Heart right ventricle (tissue), 16 donors: Measurements from ENCODE around the gene HOXB4. TPM values are rescaled to one million over a fixed set of nuclear protein-coding genes. Genes with fewer than 3 reads are reported as not detected.

Source experiments
- ATAC-seq, 8 donors: fragments of 200-7000 bp; cut with Tn5 transposase; one replicate each; pipeline ENCODE4 v1.9.1; 2020; ENCODE audit warnings: mild to moderate bottlenecking in 8 of 8, moderate library complexity in 8 of 8, moderate number of reproducible peaks in 1 of 8
- DNase-seq, 2 donors: peaks; one replicate each; pipeline ENCODE4 v3.0.0-alpha.2; 2020
- H3K27ac ChIP-seq, 10 donors: fragments of 200-600 bp; sonication (generic) in 2 of 10; one replicate each; pipeline versions ENCODE4 v1.5.0 to v1.8.0; 2020 to 2022; ENCODE audit warnings: mild to moderate bottlenecking in 3 of 10
- H3K27me3 ChIP-seq, 7 donors: fragments of 200-600 bp; one replicate each; pipeline ENCODE4 v1.8.0; 2021 to 2022; ENCODE audit warnings: mild to moderate bottlenecking in 2 of 7
- H3K36me3 ChIP-seq, 9 donors: fragments of 200-600 bp; sonication (generic) in 1 of 9; one replicate each; pipeline versions ENCODE4 v1.5.0 to v1.8.0; 2020 to 2022; ENCODE audit warnings: mild to moderate bottlenecking in 2 of 9
- H3K4me1 ChIP-seq, 9 donors: fragments of 200-600 bp; sonication (generic) in 1 of 9; one replicate each; pipeline versions ENCODE4 v1.5.0 to v1.8.0; 2020 to 2022; ENCODE audit warnings: mild to moderate bottlenecking in 4 of 9
- H3K4me3 ChIP-seq, 10 donors: fragments of 200-600 bp; sonication (generic) in 2 of 10; one replicate each; pipeline versions ENCODE4 v1.5.0 to v1.8.0; 2020 to 2022; ENCODE audit warnings: mild to moderate bottlenecking in 7 of 10, moderate library complexity in 2 of 10
- H3K9me3 ChIP-seq, 11 donors: fragments of 200-600 bp in 10 of 11; sonication (generic) in 2 of 11; one replicate each; pipeline versions ENCODE4 v1.5.0 to v1.8.0; 2013 to 2022; ENCODE audit warnings: mild to moderate bottlenecking in 2 of 11, control low read depth in 1 of 11, moderate library complexity in 1 of 11
- CTCF ChIP-seq, 9 donors: fragments of 200-600 bp; sonication (generic) in 2 of 9; IDR thresholded peaks; one replicate each; pipeline versions ENCODE4 v1.5.0 to v1.8.0; 2021 to 2022; ENCODE audit warnings: antibody characterized with exemption in 9 of 9, mild to moderate bottlenecking in 5 of 9, moderate library complexity in 1 of 9
- WGBS, 2 donors: extraction: QIAGEN DNeasy Blood & Tissue Kit; methylation state at CpG; one replicate each; pipeline ENCODE4 v1.1.7; 2013; ENCODE audit warnings: inconsistent platforms in 1 of 2; 5-methylcytosine and 5-hydroxymethylcytosine counted together
- intact Hi-C, 10 donors: fragments of 100-400 bp; cut with DNase I; formaldehyde crosslinking; loops; one replicate each; pipeline versions ENCODE4 v1.11.1 to v1.14.2; 2022
- polyA plus RNA-seq, 2 donors: library from polyadenylated mRNA; stranded (reverse); fragments of 200-250 nt; gene quantifications; one replicate each; pipeline ENCODE4 v1.2.3, GENCODE V29; 2013
- total RNA-seq, 10 donors: library from RNA; stranded (reverse); fragmentation: NEBNext Ultra II Directional in 3 of 10; extraction: Animal tissue kit (Norgen Biotek cat#: 25700) in 3 of 10; gene quantifications; one replicate each; pipeline versions ENCODE4 v1.2.1 to v1.2.4, GENCODE V29; 2021 to 2023
- donor health status: Arrhythmogenic right ventricular cardiomyopathy.
- donor health status: ischemic (EF 13 %, LVEDD 7.1; RV severe dilation, severe dysfunction).
- donor health status: healthy with polysubstance abuse.
- donor health status: DM: no; HTN: yes; CAD: no.
- donor health status: DM: no; HTN: no; CAD: no.
- donor health status: ischemic (EF 25% LVEDD 6.9; RV normal size, moderate dysfunction).
- donor health status: ischemic (EF 25% LVEDD 5.7; RV mildly dilated, moderate dysfunction).
- donor health status: healthy.
- donor health status: DM: yes; HTN: yes; CAD: no.
- donor health status: Ischemic cardiomyopathy.
- donor health status: ischemic (EF 35%, LVEDD 5.7; RV mildly dilated, moderate dysfunction).
- donor health status: nonischemic (EF 11% LVEDD 7.7; RV severe dilation, severe dysfunction).
- donor health status: DM: yes; HTN: yes; CAD: no.
- donor health status: PGD.
- donor health status: ischemic (EF 29% LVEDD 5.4; RV normal size, mild dysfunction).
- donor health status: nonischemic (EF 23%, LVEDD 6.1; RV moderate dilation, normal function).

The HOXB4 gene
- total and polyA plus RNA-seq, 12 donors = 0.14 to 1.6 (median 0.32) TPM; not detected in 1

GRCh38 chr17:48600244-48601098 lies 22.3 kb upstream of the HOXB4 start:
- 13 to 27% methylated on average over 17 of the region's 17 CpGs for WGBS, 2 donors
- DNase-seq (no peak), ATAC-seq (no peak)
- H3K27ac ChIP-seq = no peak overlapping the region
- peaks cover 0 to 8% (median 0%) of the 10 kb centered on the region in 11 donors for H3K9me3 ChIP-seq
- intact Hi-C loops = no loop called here
- H3K27me3 ChIP-seq = peaks cover 67 to 100% (median 98%) of the 10 kb centered on the region in 7 donors
- H3K4me3 ChIP-seq = no peak overlapping the region
- no peak for TF ChIP-seq CTCF (IDR thresholded peaks at IDR 0.05)
- peaks cover 3 to 38% (median 19%) of the 10 kb centered on the region in 9 donors for H3K4me1 ChIP-seq
- no peaks in the 10 kb centered on the region for H3K36me3 ChIP-seq

- no peak overlapping the region for H3K27ac ChIP-seq
- no peak for DNase-seq
- no peak overlapping the region for H3K4me3 ChIP-seq
- intact Hi-C loops = loop anchor here in 3 of 10 donors (10.0 kb wide), 2 partner anchors 255 to 265 kb away; no protein-coding TSS in a partner anchor
- 32 to 42% methylated on average over 5 of the region's 5 CpGs for WGBS, 2 donors
- no peak for ATAC-seq
- H3K27me3 ChIP-seq = peaks cover 68 to 100% (median 98%) of the 10 kb centered on the region in 7 donors
- peaks cover 0 to 8% (median 0%) of the 10 kb centered on the region in 11 donors for H3K9me3 ChIP-seq
- H3K36me3 ChIP-seq = no peaks in the 10 kb centered on the region
- TF ChIP-seq CTCF (IDR thresholded peaks at IDR 0.05) = no peak
- H3K4me1 ChIP-seq = peaks cover 3 to 38% (median 19%) of the 10 kb centered on the region in 9 donors
These were observed 21.2 kb upstream of the HOXB4 start for GRCh38 chr17:48599354-48599753.

- H3K27ac ChIP-seq = no peak overlapping the region
- DNase-seq (no peak), ATAC-seq (no peak)
- no peaks in the 10 kb centered on the region for H3K36me3 ChIP-seq
- H3K9me3 ChIP-seq = peaks cover 0 to 8% (median 0%) of the 10 kb centered on the region in 11 donors
- no peak overlapping the region for H3K4me3 ChIP-seq
- peaks cover 3 to 44% (median 19%) of the 10 kb centered on the region in 9 donors for H3K4me1 ChIP-seq
- WGBS, 2 donors = 10 to 18% methylated on average over 7 of the region's 7 CpGs
- no peak for TF ChIP-seq CTCF (IDR thresholded peaks at IDR 0.05)
- H3K27me3 ChIP-seq = peaks cover 66 to 100% (median 98%) of the 10 kb centered on the region in 7 donors
- intact Hi-C loops = loop anchor here in 3 of 10 donors (10.0 kb wide), 2 partner anchors 254 to 264 kb away; no protein-coding TSS in a partner anchor
These were observed 20.6 kb upstream of the HOXB4 start for GRCh38 chr17:48598736-48599135.

GRCh38 chr17:48597778-48598631 lies 19.9 kb upstream of the HOXB4 start:
- Histone ChIP-seq H3K27ac (peak overlapping the region in 6 of 10 donors; percentile 3 to 71 (median 31)), H3K4me1 (peaks cover 3 to 52% (median 24%) of the 10 kb centered on the region in 9 donors), H3K9me3 (peaks cover 0 to 2% (median 0%) of the 10 kb centered on the region in 11 donors), H3K27me3 (peaks cover 63 to 100% (median 98%) of the 10 kb centered on the region in 7 donors), H3K4me3 (peak overlapping the region; percentile 24 to 56 (median 40)), H3K36me3 (no peaks in the 10 kb centered on the region)
- intact Hi-C loops = loop anchor here in 3 of 10 donors (10.0 kb wide), 2 partner anchors 253 to 263 kb away; no protein-coding TSS in a partner anchor
- 1 to 2% methylated on average over 68 of the region's 68 CpGs for WGBS, 2 donors
- no peak for DNase-seq
- peak in 7 of 8 donors; percentile 26 to 57 (median 39) for ATAC-seq
- TF ChIP-seq CTCF (IDR thresholded peaks at IDR 0.05) = no peak
